Activated CD8-positive, alpha-beta memory T cell treated with anti-CD3 and anti-CD28 coated beads, Interleukin-2, amount 50 U/mL, for 24 hours (primary cell): ENCODE data around the gene GNB3.

Experiments
- DNase-seq: peaks from one replicate; pipeline ENCODE4 v3.0.0-alpha.2; 2020; ENCODE audit errors: extremely low read depth

Gene GNB3

GRCh38 chr12:6840761-6841515, at the start of gene GNB3:
GNB3 (plus strand) TSS chr12:6840925; CDS start chr12:6841288, 363 bp downstream.
- DNase-seq, result no peak

- no peak for DNase-seq
These were observed 48.7 kb upstream of the GNB3 start for GRCh38 chr12:6791931-6792520.

- DNase-seq, result no peak
These were observed 48.1 kb upstream of the GNB3 start for GRCh38 chr12:6792522-6793201.

GRCh38 chr12:6795088-6795487, 45.6 kb upstream of the GNB3 start:
- no peak for DNase-seq

- DNase-seq, result no peak
These were observed 44.1 kb upstream of the GNB3 start for GRCh38 chr12:6796576-6796975.

GRCh38 chr12:6799147-6799546, 41.6 kb upstream of the GNB3 start:
- DNase-seq, result no peak

GRCh38 chr12:6807170-6807569, 33.6 kb upstream of the GNB3 start:
- no peak for DNase-seq

GRCh38 chr12:6809056-6809455, 31.7 kb upstream of the GNB3 start:
- DNase-seq, result no peak

GRCh38 chr12:6810758-6811157, 30.0 kb upstream of the GNB3 start:
- no peak for DNase-seq

- DNase-seq, result no peak
These were observed 27.4 kb upstream of the GNB3 start for GRCh38 chr12:6813363-6813762.

GRCh38 chr12:6816598-6816997, 24.1 kb upstream of the GNB3 start:
- DNase-seq, result no peak

GRCh38 chr12:6817098-6817497, 23.6 kb upstream of the GNB3 start:
- no peak for DNase-seq

GRCh38 chr12:6817662-6818157, 23.0 kb upstream of the GNB3 start:
- no peak for DNase-seq

- DNase-seq, result no peak
These were observed 22.5 kb upstream of the GNB3 start for GRCh38 chr12:6818222-6818621.

- DNase-seq, result no peak
These were observed 22.1 kb upstream of the GNB3 start for GRCh38 chr12:6818645-6819044.

GRCh38 chr12:6819106-6820030, 21.4 kb upstream of the GNB3 start:
- no peak for DNase-seq

GRCh38 chr12:6820166-6820565, 20.6 kb upstream of the GNB3 start:
- DNase-seq, result no peak

- DNase-seq, result no peak
These were observed 18.9 kb upstream of the GNB3 start, which contains the start of gene GPR162 for GRCh38 chr12:6821591-6822425. GPR162 (plus strand) TSS chr12:6821821; CDS start chr12:6823899, 2,078 bp downstream.

- no peak for DNase-seq
These were observed 18.1 kb upstream of the GNB3 start for GRCh38 chr12:6822426-6823135.
